ENCODE results near the gene MAN1C1. TPM values are rescaled to one million over a fixed set of nuclear protein-coding genes. Genes with fewer than 3 reads are reported as not detected.

MAN1C1 gene
- polyA plus RNA-seq, 1 of the 3 experiments (the other 2 are of a cell fraction), result 0.20 TPM

DNA sequence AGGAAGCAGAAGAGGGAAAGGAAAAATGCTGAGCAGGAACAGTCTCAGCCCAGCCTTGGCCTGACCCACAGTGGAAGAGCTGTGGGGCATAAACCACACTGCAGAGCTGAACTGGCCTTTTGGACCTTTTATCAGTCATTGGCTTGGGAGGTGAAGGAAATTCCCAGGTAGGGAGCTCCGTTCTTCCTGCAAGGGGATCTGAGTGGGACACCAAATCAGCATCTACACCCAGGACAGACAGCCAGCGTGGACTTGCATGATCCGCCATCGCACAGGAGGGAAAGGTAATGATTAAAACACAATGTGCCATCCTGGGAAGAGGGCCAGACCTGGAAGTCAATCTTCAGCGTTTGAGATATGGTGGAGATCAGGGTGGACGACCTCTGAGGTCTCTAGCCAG, 202.0 kb downstream of the MAN1C1 start:
- WGBS (ENCODE audit: low lambda C conversion rate), result 69% methylated on average over 6 of the region's 6 CpGs
- H3K27me3 ChIP-seq (ENCODE audit: insufficient read depth), result no peaks in the 10 kb centered on the region
- DNase-seq, result no peak
- H3K4me2 ChIP-seq, result peak overlapping the region; percentile 100
- peak overlapping the region; percentile 95 to 97 for H3K4me3 ChIP-seq (ENCODE audit: low read depth in 2 of 2, low read length in 1 of 2)
- H3K27ac ChIP-seq (ENCODE audit: low read depth in 2 of 2, low read length in 1 of 2), result peak overlapping the region; percentile 79 to 88
- H3F3A ChIP-seq (replicated peaks; ENCODE audit: insufficient read depth), result no peaks in the 10 kb centered on the region
- POLR2A ChIA-PET, result interaction anchor here (0.8 to 2.5 kb wide), 4 partner anchors 57 to 239 kb away, joined by 3 to 8 read pairs (median 4); partner anchors contain the start of genes PAFAH2 and PAQR7
- H3K9me2 ChIP-seq, result no peaks in the 10 kb centered on the region
- peaks cover 36% of the 10 kb centered on the region for H3K79me2 ChIP-seq (ENCODE audit: insufficient read depth)
- peaks cover 7% of the 10 kb centered on the region; the same call in 1 of the 2 replicates for H4K20me1 ChIP-seq (ENCODE audit: insufficient read depth)
- TF ChIP-seq, protein P1, sequence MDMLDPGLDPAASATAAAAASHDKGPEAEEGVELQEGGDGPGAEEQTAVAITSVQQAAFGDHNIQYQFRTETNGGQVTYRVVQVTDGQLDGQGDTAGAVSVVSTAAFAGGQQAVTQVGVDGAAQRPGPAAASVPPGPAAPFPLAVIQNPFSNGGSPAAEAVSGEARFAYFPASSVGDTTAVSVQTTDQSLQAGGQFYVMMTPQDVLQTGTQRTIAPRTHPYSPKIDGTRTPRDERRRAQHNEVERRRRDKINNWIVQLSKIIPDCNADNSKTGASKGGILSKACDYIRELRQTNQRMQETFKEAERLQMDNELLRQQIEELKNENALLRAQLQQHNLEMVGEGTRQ (IDR thresholded peaks at IDR 0.05; ENCODE audit: borderline replicate concordance, low read depth, low read length), result no peak
- TF ChIP-seq NFIC (IDR thresholded peaks at IDR 0.05; ENCODE audit: borderline replicate concordance), result no peak
- TF ChIP-seq POLR2AphosphoS5 (IDR thresholded peaks at IDR 0.05; ENCODE audit: low read depth, low read length), result no peak
- TF ChIP-seq PBX3 (IDR thresholded peaks at IDR 0.05), result no peak
- no peak for TF ChIP-seq RFX5 (IDR thresholded peaks at IDR 0.05; ENCODE audit: low read length)
- TF ChIP-seq FOSL2 (IDR thresholded peaks at IDR 0.05; ENCODE audit: borderline replicate concordance, low read depth), result no peak
- peak overlapping the region; percentile 92; the same call in 1 of the 2 replicates for H3K9ac ChIP-seq
- CTCF ChIA-PET, result interaction anchor here (1.0 to 3.9 kb wide), 5 partner anchors 10 to 211 kb away, joined by 3 to 15 read pairs (median 6); partner anchors contain the start of gene PAFAH2
- H2AFZ ChIP-seq (ENCODE audit: low read depth), result no peak overlapping the region
- no peaks in the 10 kb centered on the region for H3K9me3 ChIP-seq
- peaks cover 0 to 26% of the 10 kb centered on the region in 2 experiments for H3K36me3 ChIP-seq (replicated peaks in 1 of 2; ENCODE audit: control insufficient read depth in 1 of 2, insufficient read depth in 2 of 2, low read length in 1 of 2)
- peaks cover 8 to 29% of the 10 kb centered on the region in 2 experiments; a peak in 1 of 4 replicates for H3K4me1 ChIP-seq (ENCODE audit: control insufficient read depth in 1 of 2, insufficient read depth in 2 of 2, low read depth in 1 of 2, low read length in 1 of 2)

- POLR2A ChIA-PET, result interaction anchor here (0.9 to 2.5 kb wide), 9 partner anchors 10 to 211 kb away, joined by 3 to 8 read pairs (median 4); partner anchors contain the start of genes PAFAH2 and PAQR7
- H3K9me2 ChIP-seq, result no peaks in the 10 kb centered on the region
- WGBS (ENCODE audit: low lambda C conversion rate), result 1% methylated on average over 24 of the region's 64 CpGs
- peak within 1 kb of the TSS; percentile 92 for H3K9ac ChIP-seq
- H3K4me3 ChIP-seq (ENCODE audit: low read depth in 2 of 2, low read length in 1 of 2), result peak within 1 kb of the TSS; percentile 95 to 97
- peaks cover 7% of the 10 kb centered on the region; the same call in 1 of the 2 replicates for H4K20me1 ChIP-seq (ENCODE audit: insufficient read depth)
- peak within 1 kb of the TSS; percentile 100 for H3K4me2 ChIP-seq
- H3K27ac ChIP-seq (ENCODE audit: low read depth in 2 of 2, low read length in 1 of 2), result peak within 1 kb of the TSS; percentile 79 to 88
- H2AFZ ChIP-seq (ENCODE audit: low read depth), result peak within 1 kb of the TSS; percentile 83
- peak; percentile 98 for DNase-seq
- H3K9me3 ChIP-seq, result no peaks in the 10 kb centered on the region
- peaks cover 42% of the 10 kb centered on the region for H3K79me2 ChIP-seq (ENCODE audit: insufficient read depth)
- peaks cover 8 to 29% of the 10 kb centered on the region in 2 experiments; a peak in 1 of 4 replicates for H3K4me1 ChIP-seq (ENCODE audit: control insufficient read depth in 1 of 2, insufficient read depth in 2 of 2, low read depth in 1 of 2, low read length in 1 of 2)
- CTCF ChIA-PET, result interaction anchor here (0.9 to 3.9 kb wide), 8 partner anchors 8 to 211 kb away, joined by 3 to 15 read pairs (median 4); no protein-coding TSS in a partner anchor
- H3F3A ChIP-seq (replicated peaks; ENCODE audit: insufficient read depth), result no peaks in the 10 kb centered on the region
- no peaks in the 10 kb centered on the region for H3K27me3 ChIP-seq (ENCODE audit: insufficient read depth)
- peaks cover 0 to 23% of the 10 kb centered on the region in 2 experiments for H3K36me3 ChIP-seq (replicated peaks in 1 of 2; ENCODE audit: control insufficient read depth in 1 of 2, insufficient read depth in 2 of 2, low read length in 1 of 2)
- no peak for TF ChIP-seq EZH2phosphoT487 (IDR thresholded peaks at IDR 0.05; ENCODE audit: borderline replicate concordance, low read depth)
- TF ChIP-seq, protein P2, sequence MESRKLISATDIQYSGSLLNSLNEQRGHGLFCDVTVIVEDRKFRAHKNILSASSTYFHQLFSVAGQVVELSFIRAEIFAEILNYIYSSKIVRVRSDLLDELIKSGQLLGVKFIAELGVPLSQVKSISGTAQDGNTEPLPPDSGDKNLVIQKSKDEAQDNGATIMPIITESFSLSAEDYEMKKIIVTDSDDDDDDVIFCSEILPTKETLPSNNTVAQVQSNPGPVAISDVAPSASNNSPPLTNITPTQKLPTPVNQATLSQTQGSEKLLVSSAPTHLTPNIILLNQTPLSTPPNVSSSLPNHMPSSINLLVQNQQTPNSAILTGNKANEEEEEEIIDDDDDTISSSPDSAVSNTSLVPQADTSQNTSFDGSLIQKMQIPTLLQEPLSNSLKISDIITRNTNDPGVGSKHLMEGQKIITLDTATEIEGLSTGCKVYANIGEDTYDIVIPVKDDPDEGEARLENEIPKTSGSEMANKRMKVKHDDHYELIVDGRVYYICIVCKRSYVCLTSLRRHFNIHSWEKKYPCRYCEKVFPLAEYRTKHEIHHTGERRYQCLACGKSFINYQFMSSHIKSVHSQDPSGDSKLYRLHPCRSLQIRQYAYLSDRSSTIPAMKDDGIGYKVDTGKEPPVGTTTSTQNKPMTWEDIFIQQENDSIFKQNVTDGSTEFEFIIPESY (IDR thresholded peaks at IDR 0.05; ENCODE audit: borderline replicate concordance, low read depth), result peak; percentile 96
- peak; percentile 90 for TF ChIP-seq GABPA (IDR thresholded peaks at IDR 0.05; ENCODE audit: low read depth)
- TF ChIP-seq MXI1 (IDR thresholded peaks at IDR 0.05; ENCODE audit: low read depth, low read length), result no peak; the same call in none of the 2 replicates
- peak; percentile 65; the same call in 1 of the 2 replicates for TF ChIP-seq SIN3A (IDR thresholded peaks at IDR 0.05; ENCODE audit: borderline replicate concordance, low read depth, low read length)
- no peak for TF ChIP-seq RXRA (IDR thresholded peaks at IDR 0.05; ENCODE audit: borderline replicate concordance, low read depth)
- peak; percentile 70 for TF ChIP-seq POLR2AphosphoS5 (IDR thresholded peaks at IDR 0.05; ENCODE audit: low read depth, low read length)
- TF ChIP-seq MEF2A (IDR thresholded peaks at IDR 0.05; ENCODE audit: borderline replicate concordance, low read depth), result no peak
- TF ChIP-seq FOXM1 (IDR thresholded peaks at IDR 0.05; ENCODE audit: low read depth), result no peak
- TF ChIP-seq ELF1 (IDR thresholded peaks at IDR 0.05), result peak; percentile 76
- no peak for TF ChIP-seq JUND (IDR thresholded peaks at IDR 0.05)
- peak; percentile 86 for TF ChIP-seq NRF1 (IDR thresholded peaks at IDR 0.05; ENCODE audit: low read depth, low read length)
- TF ChIP-seq, protein P3, sequence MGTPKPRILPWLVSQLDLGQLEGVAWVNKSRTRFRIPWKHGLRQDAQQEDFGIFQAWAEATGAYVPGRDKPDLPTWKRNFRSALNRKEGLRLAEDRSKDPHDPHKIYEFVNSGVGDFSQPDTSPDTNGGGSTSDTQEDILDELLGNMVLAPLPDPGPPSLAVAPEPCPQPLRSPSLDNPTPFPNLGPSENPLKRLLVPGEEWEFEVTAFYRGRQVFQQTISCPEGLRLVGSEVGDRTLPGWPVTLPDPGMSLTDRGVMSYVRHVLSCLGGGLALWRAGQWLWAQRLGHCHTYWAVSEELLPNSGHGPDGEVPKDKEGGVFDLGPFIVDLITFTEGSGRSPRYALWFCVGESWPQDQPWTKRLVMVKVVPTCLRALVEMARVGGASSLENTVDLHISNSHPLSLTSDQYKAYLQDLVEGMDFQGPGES (IDR thresholded peaks at IDR 0.05; ENCODE audit: low read depth, low read length), result no peak
- peak; percentile 98 for TF ChIP-seq CHD2 (IDR thresholded peaks at IDR 0.05; ENCODE audit: low read length, partially characterized antibody)
- peak; percentile 53; the same call in 1 of the 2 replicates for TF ChIP-seq TAF1 (IDR thresholded peaks at IDR 0.05; ENCODE audit: borderline replicate concordance, low read depth, low read length)
Observed at GRCh38 chr1:25819491-25820246, 203.1 kb downstream of the MAN1C1 start, which contains the start of gene MTFR1L. MTFR1L (plus strand) TSS chr1:25819954; CDS start chr1:25823105, 3,151 bp downstream.
